ENCODE measurements around the gene ILK.

GRCh38 chr11:6611963-6612212 lies 8.3 kb downstream of the ILK start:
- TF ChIP-seq CTCF (IDR thresholded peaks at IDR 0.05) (no peak), POLR2A (IDR thresholded peaks at IDR 0.05) (no peak)
